Ovary (tissue), 3 donors: Measurements from ENCODE around the gene SNRPD1.

Source experiments
- CTCF ChIP-seq, 3 donors: fragments of 450-650 bp in 2 of 3; fragments of 200-600 bp in 1 of 3; IDR thresholded peaks; one replicate each; pipeline versions ENCODE4 v1.5.1 to v1.8.0; 2016 to 2022; ENCODE audit warnings: antibody characterized with exemption in 3 of 3, mild to moderate bottlenecking in 1 of 3
- POLR2A ChIP-seq: fragments of 450-650 bp; IDR thresholded peaks from one replicate; pipeline ENCODE4 v1.6.1; 2017; ENCODE audit warnings: antibody characterized with exemption, mild to moderate bottlenecking, moderate library complexity
- donor health status: DM: no; HTN: no; CAD: no.

- no peak for TF ChIP-seq POLR2A
- no peak for TF ChIP-seq CTCF (IDR thresholded peaks at IDR 0.05)
Observed at GRCh38 chr18:21682371-21683051, 70.4 kb downstream of the SNRPD1 start.
